HepG2 (cell line): ENCODE data around the gene ANO1. TPM values are rescaled to one million over a fixed set of nuclear protein-coding genes. Genes with fewer than 3 reads are reported as not detected.

ENCODE experiments used
- ATAC-seq: fragments of 200-7000 bp; cut with Tn5 transposase; 3 replicates; pipeline ENCODE4 v1.9.1; 2020; ENCODE audit warnings: mild to moderate bottlenecking, moderate library complexity
- BruUV-seq: library from RNA; stranded (reverse); fragments of 400-500 nt; replicated peaks from 2 replicates; lab custom pipeline; 2021; lab: Mats Ljungman, UMichigan
- CTCF ChIA-PET: fragments of 300-600 bp; formaldehyde crosslinking; extraction: SDS; loops from one replicate; lab custom pipeline; 2021; ENCODE audit warnings: low total read pairs, inconsistent platforms, low intra/inter-chr PET ratio; lab: Yijun Ruan, JAX
- POLR2A ChIA-PET: fragments of 350-600 bp; sonication (Branson Sonifier 250); formaldehyde crosslinking; loops from one replicate; lab custom pipeline; 2020; ENCODE audit warnings: antibody characterized with exemption, inconsistent platforms; lab: Yijun Ruan, JAX
- DNase-seq: peaks from one replicate; pipeline ENCODE4 v3.0.0-alpha.2; 2015; ENCODE audit warnings: low spot score
- FAIRE-seq: peaks from 3 replicates; lab custom pipeline; 2011; peaks lifted over from hg19 to GRCh38; lab: Jason Lieb, UNC
- H2AFZ ChIP-seq: one replicate; pipeline ENCODE4 v1.6.1; 2011; ENCODE audit warnings: low read length, inconsistent platforms
- H3K27ac ChIP-seq: fragments of 300-600 bp; 3 replicates; pipeline ENCODE4 v1.8.0; 2011; ENCODE audit warnings: mixed run types, mild to moderate bottlenecking, mixed read lengths, low read length, inconsistent platforms; ENCODE audit not compliant: insufficient read depth; ENCODE audit errors: extremely low read length
- H3K27me3 ChIP-seq, 2 experiments: fragments of 200-600 bp in 1 of 2; 2 replicates in 1 of 2; 3 replicates in 1 of 2; pipeline versions ENCODE4 v1.6.0 to v1.8.0; 2011; ENCODE audit warnings: low read length in 2 of 2, mild to moderate bottlenecking in 2 of 2, moderate library complexity in 2 of 2, inconsistent platforms in 1 of 2; ENCODE audit not compliant: insufficient read depth in 2 of 2, control insufficient read depth in 1 of 2
- H3K36me3 ChIP-seq, 2 experiments: fragments of 200-600 bp in 1 of 2; replicated peaks in 1 of 2; 2 replicates in 1 of 2; 3 replicates in 1 of 2; pipeline versions ENCODE4 v1.5.1 to v1.8.0; 2011; ENCODE audit warnings: low read length in 2 of 2, inconsistent platforms in 1 of 2; ENCODE audit not compliant: insufficient read depth in 2 of 2, control insufficient read depth in 1 of 2
- H3K4me1 ChIP-seq: 2 replicates; pipeline ENCODE4 v1.5.1; 2012; ENCODE audit warnings: low read length, inconsistent platforms; ENCODE audit not compliant: insufficient read depth
- H3K4me2 ChIP-seq: 2 replicates; pipeline ENCODE4 v1.6.0; 2011; ENCODE audit warnings: low read depth, low read length, inconsistent platforms
- H3K4me3 ChIP-seq, 3 experiments: fragments of 200-600 bp in 1 of 3; sonication (generic), shearing (Covaris generic) in 1 of 3; replicated peaks in 1 of 3; 2 replicates each; pipeline ENCODE4 v1.5.1; 2011 to 2016; ENCODE audit warnings: low read length in 3 of 3, inconsistent platforms in 2 of 3, low read depth in 2 of 3, mild to moderate bottlenecking in 2 of 3, control low read depth in 1 of 3, mixed read lengths in 1 of 3; ENCODE audit not compliant: insufficient read depth in 1 of 3
- H3K79me2 ChIP-seq: one replicate; pipeline ENCODE4 v1.6.1; 2011; ENCODE audit warnings: low read length, inconsistent platforms; ENCODE audit not compliant: insufficient read depth
- H3K9ac ChIP-seq: 2 replicates; pipeline ENCODE4 v1.6.0; 2011; ENCODE audit warnings: mild to moderate bottlenecking, low read depth, low read length, inconsistent platforms; ENCODE audit not compliant: insufficient read depth
- H3K9me3 ChIP-seq: 2 replicates; pipeline ENCODE4 v1.5.1; 2012; ENCODE audit warnings: mild to moderate bottlenecking, low read length
- H4K20me1 ChIP-seq: 2 replicates; pipeline ENCODE4 v1.6.0; 2011; ENCODE audit warnings: inconsistent platforms, mild to moderate bottlenecking, low read length, moderate library complexity; ENCODE audit not compliant: insufficient read depth
- AKNA ChIP-seq: sonication (generic); formaldehyde crosslinking; IDR thresholded peaks from 2 replicates; pipeline ENCODE4 v1.4.0; 2020; ENCODE audit warnings: missing genetic modification reagents, borderline replicate concordance
- SIX4 ChIP-seq: sonication (generic); formaldehyde crosslinking; IDR thresholded peaks from 2 replicates; pipeline ENCODE4 v1.4.0; 2020; ENCODE audit warnings: missing genetic modification reagents
- SOX5 ChIP-seq: IDR thresholded peaks from 2 replicates; pipeline ENCODE4 v1.6.1; 2016; ENCODE audit warnings: borderline replicate concordance
- SPEN ChIP-seq: sonication (generic); formaldehyde crosslinking; IDR thresholded peaks from 2 replicates; pipeline ENCODE4 v1.5.1; 2020; ENCODE audit warnings: low read depth, mild to moderate bottlenecking, missing genetic modification reagents
- TIGD3 ChIP-seq: sonication (generic); formaldehyde crosslinking; IDR thresholded peaks from 2 replicates; pipeline ENCODE4 v1.5.1; 2020; ENCODE audit warnings: mild to moderate bottlenecking, missing genetic modification reagents, borderline replicate concordance
- ZBTB39 ChIP-seq: sonication (generic); formaldehyde crosslinking; IDR thresholded peaks from 2 replicates; pipeline ENCODE4 v1.5.0; 2020; ENCODE audit warnings: missing genetic modification reagents
- ZBTB44 ChIP-seq: sonication (generic); formaldehyde crosslinking; IDR thresholded peaks from 2 replicates; pipeline ENCODE4 v1.4.0; 2020; ENCODE audit warnings: missing genetic modification reagents
- ZNF256 ChIP-seq: sonication (generic); formaldehyde crosslinking; conservative IDR thresholded peaks from 2 replicates; pipeline ENCODE4 v1.4.0; 2020; ENCODE audit warnings: missing genetic modification reagents
- ZNF275 ChIP-seq: sonication (generic); formaldehyde crosslinking; IDR thresholded peaks from 2 replicates; pipeline ENCODE4 v1.8.0; 2022; ENCODE audit warnings: missing genetic modification reagents, mild to moderate bottlenecking, inconsistent platforms, borderline replicate concordance
- ZNF296 ChIP-seq: sonication (generic); formaldehyde crosslinking; conservative IDR thresholded peaks from 2 replicates; pipeline ENCODE4 v1.5.0; 2020; ENCODE audit warnings: mild to moderate bottlenecking, missing genetic modification reagents
- ZNF414 ChIP-seq: sonication (generic); formaldehyde crosslinking; IDR thresholded peaks from 2 replicates; pipeline ENCODE4 v1.5.0; 2020; ENCODE audit warnings: missing genetic modification reagents
- WGBS: methylation state at CpG from one replicate; pipeline ENCODE4 v1.1.6; 2017; ENCODE audit warnings: low lambda C conversion rate; 5-methylcytosine and 5-hydroxymethylcytosine counted together
- in situ Hi-C: cut with HindIII; loops from 2 replicates; pipeline ENCODE4 v1.10.0; 2017; ENCODE audit warnings: low pct_unique_long_range_greater_than_20kb; ENCODE audit not compliant: extremely low pct_ligation_motif_present
- intact Hi-C: fragments of 100-400 bp; cut with micrococcal nuclease; formaldehyde crosslinking; loops from one replicate; pipeline ENCODE4 v1.10.0; 2022; ENCODE audit not compliant: unreplicated experiment
- polyA plus RNA-seq, 8 experiments: library from polyadenylated mRNA; depleted of rRNA in 3 of 8; stranded (reverse) in 7 of 8; unstranded in 1 of 8; fragments of >200 nt; fragmentation: Illumina TruSeq in 4 of 8; extraction: Trizol in 4 of 8; gene quantifications; 2 replicates each; pipeline versions ENCODE4 v1.2.1 to v1.2.3, GENCODE V29; 2011 to 2016; ENCODE audit warnings: low read depth in 4 of 8, missing spikeins in 1 of 8, mixed read lengths in 1 of 8; ENCODE audit not compliant: insufficient read depth in 1 of 8
- total RNA-seq, 5 experiments: library from RNA; depleted of rRNA; stranded (reverse); fragments of >200 nt; fragmentation: Illumina TruSeq; extraction: Trizol; gene quantifications; 2 replicates each; pipeline ENCODE4 v1.2.3, GENCODE V29; 2016; ENCODE audit warnings: low read depth in 1 of 5

The ANO1 gene
- total and polyA plus RNA-seq, 2 of the 13 experiments (the other 11 are each of a cell fraction or from before 2014, with no cell fraction given), result not detected

- DNase-seq (no peak), ATAC-seq (no peak), FAIRE-seq (no peak)
- 44% methylated on average over 3 of the region's 9 CpGs for WGBS
- H3K4me2 ChIP-seq, result no peak overlapping the region
- peaks cover 2 to 38% of the 10 kb centered on the region in 2 experiments; a peak in 4 of 5 replicates for H3K27me3 ChIP-seq
- no peaks in the 10 kb centered on the region for H3K4me1 ChIP-seq
- H2AFZ ChIP-seq, result no peak overlapping the region
- intact Hi-C loops (no loop called here), in situ Hi-C loops (no loop called here)
- POLR2A ChIA-PET, result no interaction called here
- H3K27ac ChIP-seq, result no peak overlapping the region
- no peaks in the 10 kb centered on the region for H3K36me3 ChIP-seq
- 0 out of 2 replicates have a peak, but pooled peaks cover 4% of the 10 kb centered on the region for H3K9me3 ChIP-seq
- CTCF ChIA-PET, result no interaction called here
- H3K79me2 ChIP-seq, result no peaks in the 10 kb centered on the region
- H4K20me1 ChIP-seq, result no peaks in the 10 kb centered on the region
- no TSS peak for BruUV-seq
- no peak overlapping the region for H3K9ac ChIP-seq
- H3K4me3 ChIP-seq, result no peak overlapping the region
- no peak for TF ChIP-seq ZNF414 (CRISPR knock-in tag)
- TF ChIP-seq SPEN, result no peak
- no peak for TF ChIP-seq SIX4 (CRISPR knock-in tag)
- no peak for TF ChIP-seq ZBTB39
- no peak for TF ChIP-seq SOX5 (CRISPR knock-in tag)
- TF ChIP-seq ZNF256 (CRISPR knock-in tag), result no peak
- TF ChIP-seq ZNF296 (CRISPR knock-in tag), result no peak
- no peak for TF ChIP-seq ZBTB44 (CRISPR knock-in tag)
- TF ChIP-seq ZNF275 (CRISPR knock-in tag), result no peak
- TF ChIP-seq AKNA (CRISPR knock-in tag), result no peak
- TF ChIP-seq TIGD3, result no peak
These were observed 48.2 kb upstream of the ANO1 start for GRCh38 chr11:70029861-70030380.
